Astrocyte (in vitro differentiated cells and primary cell): Measurements from ENCODE around the gene LST1. TPM values are rescaled to one million over a fixed set of nuclear protein-coding genes. Genes with fewer than 3 reads are reported as not detected.

Source experiments
- DNase-seq: peaks from one replicate; pipeline ENCODE4 v3.0.0-alpha.2; 2010; ENCODE audit warnings: low read depth
- FAIRE-seq: peaks from 2 replicates; lab custom pipeline; 2011; peaks lifted over from hg19 to GRCh38; lab: Jason Lieb, UNC
- H2AFZ ChIP-seq: 2 replicates; pipeline ENCODE4 v1.6.0; 2012; ENCODE audit warnings: low read depth, low read length, inconsistent platforms
- H3K27ac ChIP-seq: 2 replicates; pipeline ENCODE4 v1.5.1; 2011; ENCODE audit warnings: low read depth, low read length, inconsistent platforms
- H3K27me3 ChIP-seq: 2 replicates; pipeline ENCODE4 v1.6.0; 2011; ENCODE audit warnings: low read length, inconsistent platforms; ENCODE audit not compliant: insufficient read depth
- H3K36me3 ChIP-seq: 2 replicates; pipeline ENCODE4 v1.5.1; 2011; ENCODE audit warnings: low read length, inconsistent platforms; ENCODE audit not compliant: insufficient read depth
- H3K4me1 ChIP-seq: 2 replicates; pipeline ENCODE4 v1.5.1; 2011; ENCODE audit warnings: low read length, inconsistent platforms; ENCODE audit not compliant: insufficient read depth
- H3K4me2 ChIP-seq: 2 replicates; pipeline ENCODE4 v1.6.0; 2012; ENCODE audit warnings: low read length, inconsistent platforms
- H3K4me3 ChIP-seq: 2 replicates; pipeline ENCODE4 v1.5.1; 2011; ENCODE audit warnings: low read depth, mild to moderate bottlenecking, low read length, inconsistent platforms; ENCODE audit not compliant: insufficient read depth
- H3K79me2 ChIP-seq: 2 replicates; pipeline ENCODE4 v1.6.0; 2012; ENCODE audit warnings: mild to moderate bottlenecking, low read length, inconsistent platforms; ENCODE audit not compliant: insufficient read depth
- H3K9ac ChIP-seq: 2 replicates; pipeline ENCODE4 v1.6.0; 2012; ENCODE audit warnings: mild to moderate bottlenecking, low read length, inconsistent platforms
- H3K9me3 ChIP-seq: 2 replicates; pipeline ENCODE4 v1.5.1; 2012; ENCODE audit warnings: low read depth, mild to moderate bottlenecking, low read length, inconsistent platforms; ENCODE audit not compliant: insufficient read depth
- H4K20me1 ChIP-seq: 2 replicates; pipeline ENCODE4 v1.6.0; 2012; ENCODE audit warnings: low read length, inconsistent platforms; ENCODE audit not compliant: insufficient read depth
- H3K27ac Mint-ChIP-seq: one replicate; pipeline ENCODE4 v1.8.0; 2021; ENCODE audit warnings: mild to moderate bottlenecking, mixed read lengths; ENCODE audit not compliant: unreplicated experiment
- H3K27me3 Mint-ChIP-seq: one replicate; pipeline ENCODE4 v1.8.0; 2021; ENCODE audit warnings: low read depth, mixed read lengths; ENCODE audit not compliant: unreplicated experiment
- H3K36me3 Mint-ChIP-seq: one replicate; pipeline ENCODE4 v1.8.0; 2021; ENCODE audit warnings: low read depth, mixed read lengths; ENCODE audit not compliant: unreplicated experiment
- H3K4me1 Mint-ChIP-seq: one replicate; pipeline ENCODE4 v1.8.0; 2021; ENCODE audit warnings: low read depth, mixed read lengths; ENCODE audit not compliant: unreplicated experiment
- H3K4me3 Mint-ChIP-seq: one replicate; pipeline ENCODE4 v1.8.0; 2021; ENCODE audit warnings: mild to moderate bottlenecking, moderate library complexity, mixed read lengths; ENCODE audit not compliant: unreplicated experiment
- H3K9me3 Mint-ChIP-seq: one replicate; pipeline ENCODE4 v1.8.0; 2021; ENCODE audit warnings: mild to moderate bottlenecking, mixed read lengths; ENCODE audit not compliant: unreplicated experiment
- EZH2 ChIP-seq: IDR thresholded peaks from 2 replicates; pipeline ENCODE4 v1.6.1; 2012; ENCODE audit warnings: mild to moderate bottlenecking, low read length, inconsistent platforms; ENCODE audit not compliant: insufficient read depth
- total RNA-seq: library from RNA; stranded (reverse); gene quantifications from 2 replicates; pipeline ENCODE4 v1.2.1, GENCODE V29; 2021
- TF ChIP-seq, protein P1 (sequence below): IDR thresholded peaks from 2 replicates; pipeline ENCODE4 v1.5.1; 2011; ENCODE audit warnings: low read depth, mild to moderate bottlenecking, inconsistent platforms, low read length, moderate library complexity; ENCODE audit not compliant: insufficient read depth

The LST1 gene
- total RNA-seq, 1 donor from 2014 or later, result not detected

DNA sequence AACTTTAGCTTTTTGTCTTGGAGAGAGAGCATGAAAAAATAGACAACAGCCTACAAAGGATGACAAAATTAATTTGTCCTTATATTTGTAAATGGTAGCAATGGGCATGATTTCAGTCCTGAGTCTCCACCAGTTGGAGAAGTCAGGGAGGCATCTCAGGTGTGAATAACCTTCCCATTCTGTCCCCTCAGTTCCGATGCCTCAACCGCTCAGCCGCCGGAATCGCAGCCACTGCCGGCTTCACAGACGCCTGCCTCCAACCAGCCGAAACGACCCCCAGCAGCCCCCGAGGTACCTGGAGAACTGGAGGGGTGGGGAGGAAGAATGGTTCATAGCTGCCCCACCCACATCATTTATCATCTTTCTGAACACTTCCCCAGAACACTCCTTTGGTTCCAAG, 38.0 kb downstream of the LST1 start:
- no peak overlapping the region for H3K4me3 ChIP-seq
- Mint-ChIP-seq H3K9me3 (no peaks in the 10 kb centered on the region), H3K36me3 (peaks cover 38% of the 10 kb centered on the region), H3K4me3 (peak overlapping the region; percentile 45), H3K27ac (no peak overlapping the region), H3K4me1 (peaks cover 9% of the 10 kb centered on the region), H3K27me3 (no peaks in the 10 kb centered on the region)
- peaks cover 78% of the 10 kb centered on the region for H4K20me1 ChIP-seq
- peaks cover 84% of the 10 kb centered on the region for H3K79me2 ChIP-seq
- no peak for FAIRE-seq
- H3K4me1 ChIP-seq, result peaks cover 12% of the 10 kb centered on the region
- H3K27me3 ChIP-seq, result no peaks in the 10 kb centered on the region
- no peak for DNase-seq
- H3K36me3 ChIP-seq, result peaks cover 50% of the 10 kb centered on the region
- TF ChIP-seq, protein P1, sequence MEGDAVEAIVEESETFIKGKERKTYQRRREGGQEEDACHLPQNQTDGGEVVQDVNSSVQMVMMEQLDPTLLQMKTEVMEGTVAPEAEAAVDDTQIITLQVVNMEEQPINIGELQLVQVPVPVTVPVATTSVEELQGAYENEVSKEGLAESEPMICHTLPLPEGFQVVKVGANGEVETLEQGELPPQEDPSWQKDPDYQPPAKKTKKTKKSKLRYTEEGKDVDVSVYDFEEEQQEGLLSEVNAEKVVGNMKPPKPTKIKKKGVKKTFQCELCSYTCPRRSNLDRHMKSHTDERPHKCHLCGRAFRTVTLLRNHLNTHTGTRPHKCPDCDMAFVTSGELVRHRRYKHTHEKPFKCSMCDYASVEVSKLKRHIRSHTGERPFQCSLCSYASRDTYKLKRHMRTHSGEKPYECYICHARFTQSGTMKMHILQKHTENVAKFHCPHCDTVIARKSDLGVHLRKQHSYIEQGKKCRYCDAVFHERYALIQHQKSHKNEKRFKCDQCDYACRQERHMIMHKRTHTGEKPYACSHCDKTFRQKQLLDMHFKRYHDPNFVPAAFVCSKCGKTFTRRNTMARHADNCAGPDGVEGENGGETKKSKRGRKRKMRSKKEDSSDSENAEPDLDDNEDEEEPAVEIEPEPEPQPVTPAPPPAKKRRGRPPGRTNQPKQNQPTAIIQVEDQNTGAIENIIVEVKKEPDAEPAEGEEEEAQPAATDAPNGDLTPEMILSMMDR, result no peak
- TF ChIP-seq EZH2, result no peak
- H3K27ac ChIP-seq, result no peak overlapping the region
- H3K9me3 ChIP-seq, result no peaks in the 10 kb centered on the region
- no peak overlapping the region for H3K4me2 ChIP-seq
- H2AFZ ChIP-seq, result no peak overlapping the region
- no peak overlapping the region for H3K9ac ChIP-seq

DNA sequence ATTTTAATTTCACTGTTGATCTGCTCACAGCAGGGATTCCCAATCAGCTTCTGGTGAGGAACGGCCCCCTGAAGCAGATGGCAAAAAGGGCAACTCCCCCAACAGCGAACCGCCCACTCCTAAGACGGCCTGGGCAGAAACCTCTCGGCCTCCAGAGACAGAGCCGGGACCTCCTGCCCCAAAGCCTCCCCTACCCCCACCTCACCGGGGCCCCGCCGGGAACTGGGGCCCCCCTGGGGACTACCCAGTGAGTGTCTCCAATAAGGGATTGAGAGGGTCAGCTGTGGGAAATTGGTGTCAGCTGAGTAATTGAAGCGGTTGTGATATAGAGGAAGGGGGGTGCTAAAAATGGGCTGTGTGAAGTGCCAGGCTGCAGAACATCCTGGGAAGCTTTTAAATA, 40.9 kb downstream of the LST1 start:
- no peaks in the 10 kb centered on the region for H3K27me3 Mint-ChIP-seq
- FAIRE-seq (no peak), DNase-seq (no peak)
- Histone ChIP-seq H3K9ac (peak overlapping the region; percentile 30), H2AFZ (no peak overlapping the region), H3K4me3 (no peak overlapping the region), H3K27me3 (no peaks in the 10 kb centered on the region), H3K9me3 (no peaks in the 10 kb centered on the region), H3K79me2 (peaks cover 93% of the 10 kb centered on the region), H3K36me3 (peaks cover 59% of the 10 kb centered on the region), H4K20me1 (peaks cover 95% of the 10 kb centered on the region), H3K4me1 (peaks cover 11% of the 10 kb centered on the region), H3K27ac (no peak overlapping the region), H3K4me2 (no peak overlapping the region)
- no peak overlapping the region for H3K27ac Mint-ChIP-seq
- no peaks in the 10 kb centered on the region for H3K9me3 Mint-ChIP-seq
- peaks cover 9% of the 10 kb centered on the region for H3K4me1 Mint-ChIP-seq
- peaks cover 47% of the 10 kb centered on the region for H3K36me3 Mint-ChIP-seq
- TF ChIP-seq EZH2, result no peak
- TF ChIP-seq, protein P1, result no peak
- H3K4me3 Mint-ChIP-seq, result no peak overlapping the region

DNA sequence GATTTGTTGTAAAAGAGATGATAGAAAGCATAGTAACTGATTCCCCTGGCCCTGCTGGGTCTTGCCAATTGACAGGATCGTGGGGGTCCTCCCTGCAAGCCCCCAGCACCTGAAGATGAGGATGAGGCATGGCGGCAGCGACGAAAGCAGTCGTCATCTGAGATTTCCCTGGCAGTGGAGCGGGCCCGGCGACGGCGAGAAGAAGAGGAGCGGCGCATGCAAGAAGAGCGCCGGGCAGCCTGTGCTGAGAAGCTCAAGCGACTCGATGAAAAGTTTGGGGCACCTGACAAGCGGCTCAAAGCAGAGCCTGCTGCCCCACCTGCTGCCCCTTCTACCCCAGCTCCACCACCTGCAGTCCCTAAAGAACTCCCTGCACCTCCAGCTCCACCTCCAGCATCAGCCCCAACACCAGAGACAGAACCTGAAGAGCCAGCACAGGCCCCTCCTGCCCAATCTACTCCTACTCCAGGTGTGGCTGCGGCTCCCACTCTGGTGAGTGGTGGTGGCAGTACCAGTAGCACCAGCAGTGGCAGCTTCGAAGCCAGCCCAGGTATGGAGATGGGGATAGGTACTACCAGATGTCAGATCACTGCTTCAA, 41.7 kb downstream of the LST1 start:
- peaks cover 95% of the 10 kb centered on the region for H4K20me1 ChIP-seq
- H3K4me3 ChIP-seq, result no peak overlapping the region
- H3K4me3 Mint-ChIP-seq, result peak overlapping the region; percentile 18
- peaks cover 3% of the 10 kb centered on the region for H3K4me1 Mint-ChIP-seq
- no peak for TF ChIP-seq EZH2
- TF ChIP-seq, protein P1, result no peak
- no peak for DNase-seq
- peaks cover 58% of the 10 kb centered on the region for H3K36me3 ChIP-seq
- peaks cover 93% of the 10 kb centered on the region for H3K79me2 ChIP-seq
- peaks cover 41% of the 10 kb centered on the region for H3K36me3 Mint-ChIP-seq
- H3K9ac ChIP-seq, result no peak overlapping the region
- no peak overlapping the region for H2AFZ ChIP-seq
- peaks cover 3% of the 10 kb centered on the region for H3K4me1 ChIP-seq
- no peaks in the 10 kb centered on the region for H3K27me3 Mint-ChIP-seq
- H3K27ac ChIP-seq, result no peak overlapping the region
- no peaks in the 10 kb centered on the region for H3K27me3 ChIP-seq
- FAIRE-seq, result no peak
- no peaks in the 10 kb centered on the region for H3K9me3 ChIP-seq
- H3K4me2 ChIP-seq, result no peak overlapping the region
- no peak overlapping the region for H3K27ac Mint-ChIP-seq
- H3K9me3 Mint-ChIP-seq, result no peaks in the 10 kb centered on the region
